SK-N-SH treated with all-trans-retinoic acid at 6 μM for 48 hours (cell line): Measurements from ENCODE around the gene KCNH2.

Experiments
- ATAC-seq: fragments of 200-7000 bp; cut with Tn5 transposase; 3 replicates; pipeline ENCODE4 v1.9.1; 2020; ENCODE audit warnings: mild to moderate bottlenecking, moderate library complexity
- ARNTL ChIP-seq: fragments of 450-650 bp; formaldehyde crosslinking; IDR thresholded peaks from 2 replicates; pipeline ENCODE4 v1.5.0; 2020; ENCODE audit warnings: low read depth, mild to moderate bottlenecking, moderate library complexity, borderline replicate concordance
- BACH2 ChIP-seq: fragments of 250-450 bp; sonication (Bioruptor Pico); IDR thresholded peaks from 2 replicates; pipeline ENCODE4 v1.9.0; 2021; ENCODE audit warnings: mild to moderate bottlenecking, borderline replicate concordance
- CSDC2 ChIP-seq: fragments of 250-450 bp; sonication (Bioruptor Pico); IDR thresholded peaks from 2 replicates; pipeline ENCODE4 v1.5.0; 2020; ENCODE audit warnings: mild to moderate bottlenecking, moderate library complexity
- ESRRG ChIP-seq: fragments of 250-450 bp; sonication (Bioruptor Pico); IDR thresholded peaks from 2 replicates; pipeline ENCODE4 v1.6.1; 2021; ENCODE audit warnings: mild to moderate bottlenecking
- GLIS3 ChIP-seq: fragments of 250-450 bp; sonication (Bioruptor Pico); IDR thresholded peaks from 2 replicates; pipeline ENCODE4 v1.5.0; 2020; ENCODE audit warnings: mild to moderate bottlenecking, moderate library complexity
- ISL1 ChIP-seq: fragments of 250-450 bp; sonication (Bioruptor Pico); IDR thresholded peaks from 2 replicates; pipeline ENCODE4 v2.1.2; 2022; ENCODE audit warnings: mild to moderate bottlenecking, moderate library complexity
- OSR1 ChIP-seq: fragments of 250-450 bp; sonication (Bioruptor Pico); IDR thresholded peaks from 2 replicates; pipeline ENCODE4 v1.8.0; 2022; ENCODE audit warnings: moderate library complexity, mild to moderate bottlenecking, inconsistent platforms
- PPARA ChIP-seq: fragments of 250-450 bp; sonication (Bioruptor Pico); IDR thresholded peaks from 2 replicates; pipeline ENCODE4 v1.5.0; 2020; ENCODE audit warnings: mild to moderate bottlenecking, borderline replicate concordance
- RARB ChIP-seq: fragments of 250-450 bp; sonication (Bioruptor Pico); IDR thresholded peaks from 2 replicates; pipeline ENCODE4 v1.8.0; 2021; ENCODE audit warnings: mild to moderate bottlenecking, moderate library complexity
- SNAI2 ChIP-seq: fragments of 250-450 bp; sonication (Bioruptor Pico); IDR thresholded peaks from 2 replicates; pipeline ENCODE4 v1.5.0; 2020; ENCODE audit warnings: mild to moderate bottlenecking, moderate library complexity
- TCF4 ChIP-seq: fragments of 250-450 bp; sonication (Bioruptor Pico); IDR thresholded peaks from 2 replicates; pipeline ENCODE4 v1.8.0; 2021; ENCODE audit warnings: mild to moderate bottlenecking, moderate library complexity, borderline replicate concordance
- TOX ChIP-seq: fragments of 250-450 bp; sonication (Bioruptor Pico); IDR thresholded peaks from 2 replicates; pipeline ENCODE4 v1.8.0; 2021; ENCODE audit warnings: mild to moderate bottlenecking, moderate library complexity, borderline replicate concordance
- ZC3H10 ChIP-seq: fragments of 250-450 bp; sonication (Bioruptor Pico); IDR thresholded peaks from 2 replicates; pipeline ENCODE4 v1.5.1; 2021; ENCODE audit warnings: mild to moderate bottlenecking, moderate library complexity
- ZFP3 ChIP-seq: fragments of 250-450 bp; sonication (Bioruptor Pico); IDR thresholded peaks from 2 replicates; pipeline ENCODE4 v1.5.0; 2020; ENCODE audit warnings: mild to moderate bottlenecking, moderate library complexity
- ZFP30 ChIP-seq: fragments of 450-650 bp; formaldehyde crosslinking; IDR thresholded peaks from 2 replicates; pipeline ENCODE4 v1.5.0; 2022; ENCODE audit warnings: mild to moderate bottlenecking, moderate library complexity
- ZNF565 ChIP-seq: fragments of 450-650 bp; formaldehyde crosslinking; conservative IDR thresholded peaks from 2 replicates; pipeline ENCODE4 v1.5.0; 2020; ENCODE audit warnings: low read depth, mild to moderate bottlenecking, moderate library complexity
- ZNF70 ChIP-seq: fragments of 450-650 bp; formaldehyde crosslinking; IDR thresholded peaks from 2 replicates; pipeline ENCODE4 v1.5.0; 2020; ENCODE audit warnings: mild to moderate bottlenecking, moderate library complexity
- ZNF8 ChIP-seq: fragments of 450-650 bp; formaldehyde crosslinking; IDR thresholded peaks from 2 replicates; pipeline ENCODE4 v1.5.0; 2020; ENCODE audit warnings: mild to moderate bottlenecking, moderate library complexity
- TF ChIP-seq, protein P1 (sequence below): fragments of 250-450 bp; sonication (Bioruptor Pico); IDR thresholded peaks from 2 replicates; pipeline ENCODE4 v1.5.1; 2020; ENCODE audit warnings: low read depth, mild to moderate bottlenecking, moderate library complexity
- TF ChIP-seq, protein P2 (sequence below): fragments of 250-450 bp; sonication (Bioruptor Pico); IDR thresholded peaks from 2 replicates; pipeline ENCODE4 v1.8.0; 2021; ENCODE audit warnings: low read depth, mild to moderate bottlenecking, moderate library complexity, borderline replicate concordance
- TF ChIP-seq, protein P3 (sequence below): fragments of 250-450 bp; sonication (Bioruptor Pico); IDR thresholded peaks from 2 replicates; pipeline ENCODE4 v1.8.0; 2020; ENCODE audit warnings: mild to moderate bottlenecking, moderate library complexity, borderline replicate concordance
- TF ChIP-seq, protein P4 (sequence below): fragments of 250-450 bp; sonication (Bioruptor Pico); IDR thresholded peaks from 2 replicates; pipeline ENCODE4 v1.5.0; 2020; ENCODE audit warnings: mild to moderate bottlenecking, moderate library complexity
- TF ChIP-seq, protein P5 (sequence below): fragments of 250-450 bp; sonication (Bioruptor Pico); IDR thresholded peaks from 2 replicates; pipeline ENCODE4 v1.5.1; 2021; ENCODE audit warnings: mild to moderate bottlenecking, moderate library complexity

Gene KCNH2

DNA sequence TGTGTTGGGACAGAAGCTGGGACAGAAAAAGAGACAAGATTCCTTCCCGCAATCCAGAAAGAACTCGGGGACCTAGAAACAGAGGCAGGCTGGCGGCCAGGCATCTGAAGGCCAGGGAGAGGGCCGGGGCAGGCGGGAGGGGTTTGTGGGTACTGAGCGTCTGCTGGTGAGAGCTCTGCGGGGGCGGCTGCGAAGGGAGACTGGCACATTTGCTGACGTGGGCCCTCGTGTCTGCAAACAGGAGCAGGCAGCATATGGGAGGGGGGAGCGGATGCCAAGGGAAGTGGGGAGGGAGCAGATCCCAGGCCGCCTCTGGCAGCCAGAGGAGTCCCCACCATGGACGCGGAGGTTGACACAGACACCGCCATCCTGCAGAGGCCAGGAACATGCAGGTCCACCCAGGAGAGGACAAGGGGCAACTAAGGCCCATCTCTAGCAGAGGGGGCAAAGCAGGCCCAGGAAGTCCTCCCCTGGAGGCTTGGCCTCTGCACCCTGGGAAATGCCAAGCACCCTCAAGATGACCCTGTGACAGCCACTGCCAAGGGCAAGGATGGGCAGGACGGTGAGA, 32.2 kb downstream of the KCNH2 start:
- ATAC-seq = peak; percentile 38
- no peak for TF ChIP-seq CSDC2
- TF ChIP-seq ISL1 (CRISPR knock-in tag) = peak; percentile 31
- TF ChIP-seq GLIS3 (CRISPR knock-in tag) = no peak
- TF ChIP-seq ZC3H10 (CRISPR knock-in tag) = no peak
- peak; percentile 74 for TF ChIP-seq TCF4 (CRISPR knock-in tag)
- no peak for TF ChIP-seq OSR1 (CRISPR knock-in tag)
- TF ChIP-seq BACH2 (CRISPR knock-in tag) = no peak
- TF ChIP-seq, protein P1, sequence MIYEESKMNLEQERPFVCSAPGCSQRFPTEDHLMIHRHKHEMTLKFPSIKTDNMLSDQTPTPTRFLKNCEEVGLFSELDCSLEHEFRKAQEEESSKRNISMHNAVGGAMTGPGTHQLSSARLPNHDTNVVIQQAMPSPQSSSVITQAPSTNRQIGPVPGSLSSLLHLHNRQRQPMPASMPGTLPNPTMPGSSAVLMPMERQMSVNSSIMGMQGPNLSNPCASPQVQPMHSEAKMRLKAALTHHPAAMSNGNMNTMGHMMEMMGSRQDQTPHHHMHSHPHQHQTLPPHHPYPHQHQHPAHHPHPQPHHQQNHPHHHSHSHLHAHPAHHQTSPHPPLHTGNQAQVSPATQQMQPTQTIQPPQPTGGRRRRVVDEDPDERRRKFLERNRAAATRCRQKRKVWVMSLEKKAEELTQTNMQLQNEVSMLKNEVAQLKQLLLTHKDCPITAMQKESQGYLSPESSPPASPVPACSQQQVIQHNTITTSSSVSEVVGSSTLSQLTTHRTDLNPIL (CRISPR knock-in tag) = no peak
- peak; percentile 47; the same call in 1 of the 2 replicates for TF ChIP-seq ZNF565 (CRISPR knock-in tag)
- peak; percentile 20; the same call in 1 of the 2 replicates for TF ChIP-seq ZNF70 (CRISPR knock-in tag)
- TF ChIP-seq PPARA (CRISPR knock-in tag) = no peak
- TF ChIP-seq, protein P2, sequence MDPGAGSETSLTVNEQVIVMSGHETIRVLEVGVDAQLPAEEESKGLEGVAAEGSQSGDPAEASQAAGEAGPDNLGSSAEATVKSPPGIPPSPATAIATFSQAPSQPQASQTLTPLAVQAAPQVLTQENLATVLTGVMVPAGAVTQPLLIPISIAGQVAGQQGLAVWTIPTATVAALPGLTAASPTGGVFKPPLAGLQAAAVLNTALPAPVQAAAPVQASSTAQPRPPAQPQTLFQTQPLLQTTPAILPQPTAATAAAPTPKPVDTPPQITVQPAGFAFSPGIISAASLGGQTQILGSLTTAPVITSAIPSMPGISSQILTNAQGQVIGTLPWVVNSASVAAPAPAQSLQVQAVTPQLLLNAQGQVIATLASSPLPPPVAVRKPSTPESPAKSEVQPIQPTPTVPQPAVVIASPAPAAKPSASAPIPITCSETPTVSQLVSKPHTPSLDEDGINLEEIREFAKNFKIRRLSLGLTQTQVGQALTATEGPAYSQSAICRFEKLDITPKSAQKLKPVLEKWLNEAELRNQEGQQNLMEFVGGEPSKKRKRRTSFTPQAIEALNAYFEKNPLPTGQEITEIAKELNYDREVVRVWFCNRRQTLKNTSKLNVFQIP (CRISPR knock-in tag) = no peak
- TF ChIP-seq SNAI2 (CRISPR knock-in tag) = peak; percentile 90; the same call in 1 of the 2 replicates
- TF ChIP-seq ZNF8 = no peak
- no peak for TF ChIP-seq ZFP30 (CRISPR knock-in tag)
- no peak for TF ChIP-seq ESRRG
- TF ChIP-seq, protein P3, sequence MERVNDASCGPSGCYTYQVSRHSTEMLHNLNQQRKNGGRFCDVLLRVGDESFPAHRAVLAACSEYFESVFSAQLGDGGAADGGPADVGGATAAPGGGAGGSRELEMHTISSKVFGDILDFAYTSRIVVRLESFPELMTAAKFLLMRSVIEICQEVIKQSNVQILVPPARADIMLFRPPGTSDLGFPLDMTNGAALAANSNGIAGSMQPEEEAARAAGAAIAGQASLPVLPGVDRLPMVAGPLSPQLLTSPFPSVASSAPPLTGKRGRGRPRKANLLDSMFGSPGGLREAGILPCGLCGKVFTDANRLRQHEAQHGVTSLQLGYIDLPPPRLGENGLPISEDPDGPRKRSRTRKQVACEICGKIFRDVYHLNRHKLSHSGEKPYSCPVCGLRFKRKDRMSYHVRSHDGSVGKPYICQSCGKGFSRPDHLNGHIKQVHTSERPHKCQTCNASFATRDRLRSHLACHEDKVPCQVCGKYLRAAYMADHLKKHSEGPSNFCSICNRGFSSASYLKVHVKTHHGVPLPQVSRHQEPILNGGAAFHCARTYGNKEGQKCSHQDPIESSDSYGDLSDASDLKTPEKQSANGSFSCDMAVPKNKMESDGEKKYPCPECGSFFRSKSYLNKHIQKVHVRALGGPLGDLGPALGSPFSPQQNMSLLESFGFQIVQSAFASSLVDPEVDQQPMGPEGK = no peak
- TF ChIP-seq RARB (CRISPR knock-in tag) = no peak
- TF ChIP-seq, protein P4, sequence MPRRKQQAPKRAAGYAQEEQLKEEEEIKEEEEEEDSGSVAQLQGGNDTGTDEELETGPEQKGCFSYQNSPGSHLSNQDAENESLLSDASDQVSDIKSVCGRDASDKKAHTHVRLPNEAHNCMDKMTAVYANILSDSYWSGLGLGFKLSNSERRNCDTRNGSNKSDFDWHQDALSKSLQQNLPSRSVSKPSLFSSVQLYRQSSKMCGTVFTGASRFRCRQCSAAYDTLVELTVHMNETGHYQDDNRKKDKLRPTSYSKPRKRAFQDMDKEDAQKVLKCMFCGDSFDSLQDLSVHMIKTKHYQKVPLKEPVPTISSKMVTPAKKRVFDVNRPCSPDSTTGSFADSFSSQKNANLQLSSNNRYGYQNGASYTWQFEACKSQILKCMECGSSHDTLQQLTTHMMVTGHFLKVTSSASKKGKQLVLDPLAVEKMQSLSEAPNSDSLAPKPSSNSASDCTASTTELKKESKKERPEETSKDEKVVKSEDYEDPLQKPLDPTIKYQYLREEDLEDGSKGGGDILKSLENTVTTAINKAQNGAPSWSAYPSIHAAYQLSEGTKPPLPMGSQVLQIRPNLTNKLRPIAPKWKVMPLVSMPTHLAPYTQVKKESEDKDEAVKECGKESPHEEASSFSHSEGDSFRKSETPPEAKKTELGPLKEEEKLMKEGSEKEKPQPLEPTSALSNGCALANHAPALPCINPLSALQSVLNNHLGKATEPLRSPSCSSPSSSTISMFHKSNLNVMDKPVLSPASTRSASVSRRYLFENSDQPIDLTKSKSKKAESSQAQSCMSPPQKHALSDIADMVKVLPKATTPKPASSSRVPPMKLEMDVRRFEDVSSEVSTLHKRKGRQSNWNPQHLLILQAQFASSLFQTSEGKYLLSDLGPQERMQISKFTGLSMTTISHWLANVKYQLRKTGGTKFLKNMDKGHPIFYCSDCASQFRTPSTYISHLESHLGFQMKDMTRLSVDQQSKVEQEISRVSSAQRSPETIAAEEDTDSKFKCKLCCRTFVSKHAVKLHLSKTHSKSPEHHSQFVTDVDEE (CRISPR knock-in tag) = peak; percentile 86
- no peak for TF ChIP-seq TOX
- TF ChIP-seq ARNTL (CRISPR knock-in tag) = no peak
- TF ChIP-seq, protein P5, sequence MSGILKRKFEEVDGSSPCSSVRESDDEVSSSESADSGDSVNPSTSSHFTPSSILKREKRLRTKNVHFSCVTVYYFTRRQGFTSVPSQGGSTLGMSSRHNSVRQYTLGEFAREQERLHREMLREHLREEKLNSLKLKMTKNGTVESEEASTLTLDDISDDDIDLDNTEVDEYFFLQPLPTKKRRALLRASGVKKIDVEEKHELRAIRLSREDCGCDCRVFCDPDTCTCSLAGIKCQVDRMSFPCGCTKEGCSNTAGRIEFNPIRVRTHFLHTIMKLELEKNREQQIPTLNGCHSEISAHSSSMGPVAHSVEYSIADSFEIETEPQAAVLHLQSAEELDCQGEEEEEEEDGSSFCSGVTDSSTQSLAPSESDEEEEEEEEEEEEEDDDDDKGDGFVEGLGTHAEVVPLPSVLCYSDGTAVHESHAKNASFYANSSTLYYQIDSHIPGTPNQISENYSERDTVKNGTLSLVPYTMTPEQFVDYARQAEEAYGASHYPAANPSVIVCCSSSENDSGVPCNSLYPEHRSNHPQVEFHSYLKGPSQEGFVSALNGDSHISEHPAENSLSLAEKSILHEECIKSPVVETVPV (CRISPR knock-in tag) = no peak
- TF ChIP-seq ZFP3 (CRISPR knock-in tag) = no peak

DNA sequence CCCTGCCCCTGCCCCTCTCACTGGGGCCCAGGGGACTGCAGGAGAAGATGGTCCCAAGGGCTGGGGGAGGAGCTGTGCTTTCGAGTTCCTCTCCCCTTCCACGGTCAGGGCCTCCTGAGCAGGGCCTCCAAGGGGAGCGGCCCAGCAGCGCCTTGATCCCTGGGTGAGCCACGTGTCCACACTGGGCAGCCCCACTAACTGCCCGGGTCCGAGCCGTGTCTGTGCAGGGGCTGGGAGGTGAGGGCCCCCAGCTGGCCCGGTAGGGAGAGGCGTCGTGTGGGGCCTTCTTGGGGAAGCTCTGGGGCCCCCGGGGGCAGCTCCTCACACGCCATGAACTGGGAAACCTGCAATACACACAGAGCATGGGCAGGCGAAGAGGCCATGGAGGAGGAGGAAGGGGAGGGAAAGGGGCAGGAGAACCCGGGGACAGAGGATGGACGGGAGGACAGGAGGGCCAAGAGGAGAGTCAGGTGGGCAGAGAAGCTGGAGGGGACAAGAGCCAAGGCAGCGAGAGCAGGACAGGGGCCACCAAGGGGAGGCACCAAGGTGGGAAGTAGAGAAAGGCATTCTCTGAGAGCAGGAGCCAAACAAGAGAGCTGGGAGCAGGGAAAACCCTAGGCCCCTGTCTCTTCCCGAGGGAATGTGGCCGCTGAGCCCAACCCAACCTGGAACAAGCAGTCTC, 32.8 kb downstream of the KCNH2 start:
- no peak for ATAC-seq

More for the DNA sequence above, 32.8 kb downstream of the KCNH2 start:
- no peak for TF ChIP-seq ZNF70 (CRISPR knock-in tag)
- TF ChIP-seq, protein P2 (CRISPR knock-in tag) = no peak
- TF ChIP-seq, protein P1 (CRISPR knock-in tag) = no peak
- no peak for TF ChIP-seq PPARA (CRISPR knock-in tag)
- TF ChIP-seq TCF4 (CRISPR knock-in tag) = no peak
- TF ChIP-seq, protein P4 (CRISPR knock-in tag) = no peak
- no peak for TF ChIP-seq ZC3H10 (CRISPR knock-in tag)
- no peak for TF ChIP-seq TOX
